Mesenchymal stem cell (in vitro differentiated cells and primary cell): ENCODE measurements around the gene NUDT3.

ENCODE experiments used
- DNase-seq: peaks from one replicate; pipeline ENCODE4 v3.0.0-alpha.2; 2013
- H2AFZ ChIP-seq: one replicate; pipeline ENCODE4 v1.6.1; 2013; ENCODE audit warnings: low read depth, mild to moderate bottlenecking, control low read depth, inconsistent platforms, low read length, moderate library complexity
- H2AK5ac ChIP-seq: 2 replicates; pipeline ENCODE4 v1.6.1; 2013; ENCODE audit warnings: low read length, moderate library complexity, mild to moderate bottlenecking, inconsistent platforms; ENCODE audit not compliant: severe bottlenecking
- H2BK120ac ChIP-seq: one replicate; pipeline ENCODE4 v1.6.1; 2013; ENCODE audit warnings: low read depth, mild to moderate bottlenecking, inconsistent platforms, low read length, moderate library complexity
- H2BK12ac ChIP-seq, 2 experiments: one replicate each; pipeline ENCODE4 v1.6.1; 2013; ENCODE audit warnings: inconsistent platforms in 2 of 2, low read length in 2 of 2, mild to moderate bottlenecking in 2 of 2, moderate library complexity in 2 of 2, control low read depth in 1 of 2
- H2BK15ac ChIP-seq: one replicate; pipeline ENCODE4 v1.6.1; 2013; ENCODE audit warnings: mild to moderate bottlenecking, low read depth, inconsistent platforms; ENCODE audit not compliant: poor library complexity, severe bottlenecking
- H2BK5ac ChIP-seq: 2 replicates; pipeline ENCODE4 v1.6.1; 2013; ENCODE audit warnings: low read depth, mild to moderate bottlenecking, low read length, control low read depth, inconsistent platforms; ENCODE audit not compliant: poor library complexity, severe bottlenecking
- H3K14ac ChIP-seq, 2 experiments: one replicate each; pipeline ENCODE4 v1.6.1; 2013; ENCODE audit warnings: inconsistent platforms in 2 of 2, low read length in 2 of 2, control low read depth in 1 of 2, mild to moderate bottlenecking in 1 of 2, moderate library complexity in 1 of 2
- H3K18ac ChIP-seq, 2 experiments: one replicate each; pipeline ENCODE4 v1.6.1; 2013; ENCODE audit warnings: inconsistent platforms in 2 of 2, low read length in 2 of 2, control low read depth in 1 of 2, low read depth in 1 of 2, mild to moderate bottlenecking in 1 of 2
- H3K23ac ChIP-seq, 2 experiments: one replicate each; pipeline ENCODE4 v1.6.1; 2013; ENCODE audit warnings: inconsistent platforms in 2 of 2, low read length in 2 of 2, mild to moderate bottlenecking in 2 of 2, moderate library complexity in 2 of 2, control low read depth in 1 of 2
- H3K27ac ChIP-seq: 2 replicates; pipeline ENCODE4 v1.5.1; 2013; ENCODE audit warnings: mild to moderate bottlenecking, moderate library complexity, low read length, control low read depth, inconsistent platforms; ENCODE audit not compliant: poor library complexity, severe bottlenecking
- H3K27me3 ChIP-seq, 2 experiments: 2 replicates each; pipeline versions ENCODE4 v1.6.1 to v1.7.0; 2013; ENCODE audit warnings: low read length in 2 of 2, mild to moderate bottlenecking in 2 of 2, moderate library complexity in 2 of 2, control low read depth in 1 of 2, inconsistent platforms in 1 of 2; ENCODE audit not compliant: control insufficient read depth in 1 of 2, insufficient read depth in 1 of 2
- H3K36me3 ChIP-seq, 2 experiments: 2 replicates each; pipeline versions ENCODE4 v1.6.1 to v1.7.0; 2013; ENCODE audit warnings: low read length in 2 of 2, control low read depth in 1 of 2, inconsistent platforms in 1 of 2, low read depth in 1 of 2, mild to moderate bottlenecking in 1 of 2; ENCODE audit not compliant: insufficient read depth in 2 of 2, control insufficient read depth in 1 of 2
- H3K4ac ChIP-seq, 2 experiments: one replicate each; pipeline ENCODE4 v1.6.1; 2013; ENCODE audit warnings: inconsistent platforms in 2 of 2, low read length in 2 of 2, mild to moderate bottlenecking in 2 of 2, moderate library complexity in 2 of 2, control low read depth in 1 of 2, low read depth in 1 of 2
- H3K4me1 ChIP-seq: 2 replicates; pipeline ENCODE4 v1.6.1; 2013; ENCODE audit warnings: low read depth, low read length, control low read depth; ENCODE audit not compliant: control insufficient read depth, insufficient read depth
- H3K4me2 ChIP-seq: 2 replicates; pipeline ENCODE4 v1.6.1; 2013; ENCODE audit warnings: low read length, mild to moderate bottlenecking, inconsistent platforms; ENCODE audit not compliant: poor library complexity, severe bottlenecking
- H3K4me3 ChIP-seq, 2 experiments: 2 replicates each; pipeline versions ENCODE4 v1.5.1 to v1.7.0; 2013; ENCODE audit warnings: low read length in 2 of 2, mild to moderate bottlenecking in 2 of 2, control low read depth in 1 of 2, low read depth in 1 of 2; ENCODE audit not compliant: insufficient read depth in 1 of 2
- H3K79me1 ChIP-seq: replicated peaks from 2 replicates; pipeline ENCODE4 v1.6.1; 2013; ENCODE audit warnings: mild to moderate bottlenecking, control low read depth, low read length, inconsistent platforms; ENCODE audit not compliant: poor library complexity, severe bottlenecking
- H3K9ac ChIP-seq: 2 replicates; pipeline ENCODE4 v1.7.0; 2013; ENCODE audit warnings: mild to moderate bottlenecking, low read length, moderate library complexity
- H3K9me3 ChIP-seq: 2 replicates; pipeline ENCODE4 v1.7.0; 2013; ENCODE audit warnings: mild to moderate bottlenecking, low read length; ENCODE audit not compliant: control insufficient read depth
- H4K8ac ChIP-seq: one replicate; pipeline ENCODE4 v1.6.1; 2013; ENCODE audit warnings: inconsistent platforms, mild to moderate bottlenecking, low read length, moderate library complexity
- H4K91ac ChIP-seq: one replicate; pipeline ENCODE4 v1.6.1; 2013; ENCODE audit warnings: mild to moderate bottlenecking, low read length, inconsistent platforms
- WGBS: methylation state at CpG from one replicate; pipeline ENCODE4 v1.1.7; 2013; ENCODE audit warnings: mixed read lengths; 5-methylcytosine and 5-hydroxymethylcytosine counted together

NUDT3 gene

DNA sequence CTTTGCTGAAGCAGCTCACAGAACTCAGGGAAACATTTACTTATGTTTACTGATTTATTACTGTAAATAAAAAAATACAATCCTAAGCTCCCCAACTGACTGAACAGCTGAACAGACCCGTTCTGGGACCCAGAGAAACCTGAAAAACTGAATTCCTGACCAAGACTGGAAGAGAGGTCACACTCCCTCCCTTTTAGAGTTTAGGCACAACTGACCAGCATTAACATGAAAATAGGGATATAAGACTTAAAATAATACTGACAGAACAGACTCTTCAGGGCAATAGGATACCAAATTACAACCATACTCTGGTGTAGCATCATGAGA is 45.1 kb upstream of the NUDT3 start:
- Histone ChIP-seq H3K9ac (no peak overlapping the region), H3K4ac (no peak overlapping the region), H3K23ac (no peak overlapping the region), H2BK15ac (no peak overlapping the region), H2BK120ac (no peak overlapping the region), H2BK12ac (no peak overlapping the region), H3K9me3 (no peaks in the 10 kb centered on the region), H3K4me2 (no peak overlapping the region), H4K91ac (no peak overlapping the region), H3K4me1 (no peaks in the 10 kb centered on the region), H2BK5ac (no peak overlapping the region), H4K8ac (no peak overlapping the region), H2AFZ (no peak overlapping the region), H3K18ac (no peak overlapping the region), H3K27ac (no peak overlapping the region), H2AK5ac (no peak overlapping the region), H3K4me3 (no peak overlapping the region), H3K79me1 (no peaks in the 10 kb centered on the region), H3K36me3 (no peaks in the 10 kb centered on the region), H3K27me3 (no peaks in the 10 kb centered on the region), H3K14ac (no peak overlapping the region)
- 50% methylated on average over 1 of the region's 1 CpG for WGBS
- no peak for DNase-seq

DNA sequence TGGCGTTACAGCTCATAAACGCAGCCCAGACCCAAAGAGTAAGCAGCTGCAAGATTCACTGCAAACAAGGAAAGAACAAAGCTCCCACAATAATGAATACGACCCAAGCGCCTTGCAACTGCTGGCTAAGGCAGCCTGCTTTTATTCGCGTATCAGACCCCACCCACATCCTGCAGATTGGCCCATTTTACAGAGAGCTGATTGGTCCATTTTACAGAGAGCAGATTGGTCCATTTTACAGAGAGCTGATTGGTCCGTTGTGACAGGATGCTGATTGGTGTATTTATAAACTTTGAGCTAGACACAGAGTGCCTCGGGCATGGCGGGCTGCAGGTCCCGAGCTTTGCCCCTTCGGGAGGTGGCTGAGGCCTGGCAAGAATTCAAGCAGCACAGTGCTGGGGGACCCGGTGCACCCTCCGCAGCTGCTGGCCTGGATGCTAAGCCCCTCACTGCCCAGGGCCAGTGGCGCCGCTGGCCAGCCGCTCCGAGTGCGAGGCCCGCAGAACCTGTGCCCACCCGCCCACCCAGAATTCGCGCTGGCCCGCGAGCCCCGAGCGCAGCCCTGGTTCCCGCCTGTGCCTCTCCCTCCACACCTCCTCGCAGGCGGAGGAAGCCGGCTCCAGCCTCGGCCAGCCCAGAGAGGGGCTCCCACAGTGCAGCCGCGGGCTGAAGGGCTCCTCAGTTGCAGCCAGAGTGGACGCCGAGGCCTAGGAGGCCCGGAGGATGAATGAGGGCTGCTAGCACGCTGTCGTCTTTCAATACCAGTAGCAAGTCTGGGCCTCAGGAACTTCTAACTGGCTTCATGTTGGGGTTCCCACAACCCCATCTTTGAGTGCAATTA is 44.6 kb upstream of the NUDT3 start:
- H4K8ac ChIP-seq, result no peak overlapping the region
- H3K27me3 ChIP-seq, result no peaks in the 10 kb centered on the region
- H2BK5ac ChIP-seq, result no peak overlapping the region
- H2BK120ac ChIP-seq, result no peak overlapping the region
- H3K4me2 ChIP-seq, result no peak overlapping the region
- no peak overlapping the region for H4K91ac ChIP-seq
- H3K14ac ChIP-seq, result no peak overlapping the region
- no peaks in the 10 kb centered on the region for H3K4me1 ChIP-seq
- H3K79me1 ChIP-seq, result no peaks in the 10 kb centered on the region
- no peak overlapping the region for H3K4me3 ChIP-seq
- H2BK12ac ChIP-seq, result no peak overlapping the region
- DNase-seq, result no peak
- H3K23ac ChIP-seq, result no peak overlapping the region
- no peaks in the 10 kb centered on the region for H3K36me3 ChIP-seq
- no peak overlapping the region for H3K4ac ChIP-seq
- H3K18ac ChIP-seq, result no peak overlapping the region
- H2AFZ ChIP-seq, result no peak overlapping the region
- H3K9me3 ChIP-seq, result no peaks in the 10 kb centered on the region
- no peak overlapping the region for H3K9ac ChIP-seq
- no peak overlapping the region for H3K27ac ChIP-seq
- H2AK5ac ChIP-seq, result no peak overlapping the region
- WGBS, result 91% methylated on average over 33 of the region's 38 CpGs
- H2BK15ac ChIP-seq, result no peak overlapping the region

DNA sequence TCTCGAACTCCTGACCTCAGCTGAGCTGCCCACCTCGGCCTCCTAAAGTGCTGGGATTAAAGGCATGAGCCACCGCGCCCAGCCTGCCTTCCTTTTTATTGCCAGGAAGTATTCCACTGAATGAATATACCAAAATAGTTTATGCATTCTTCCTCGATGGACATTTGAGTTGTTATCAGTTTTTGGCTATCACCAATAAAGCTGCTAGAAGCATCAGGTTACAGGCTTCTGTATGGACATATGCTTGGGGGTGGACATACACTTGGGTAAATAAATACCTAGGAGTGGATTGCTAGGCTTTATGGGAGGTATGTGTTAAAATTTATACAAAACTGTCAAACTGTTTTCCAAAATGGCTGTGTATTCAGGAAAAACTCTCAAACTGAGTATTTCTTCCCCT is 43.4 kb upstream of the NUDT3 start:
- Histone ChIP-seq H2AK5ac (no peak overlapping the region), H4K8ac (no peak overlapping the region), H3K79me1 (no peaks in the 10 kb centered on the region), H3K4me2 (no peak overlapping the region), H4K91ac (no peak overlapping the region), H2AFZ (no peak overlapping the region), H3K9ac (no peak overlapping the region), H2BK5ac (no peak overlapping the region), H3K9me3 (no peaks in the 10 kb centered on the region), H3K23ac (no peak overlapping the region), H3K4ac (no peak overlapping the region), H3K14ac (no peak overlapping the region), H3K18ac (no peak overlapping the region), H3K36me3 (no peaks in the 10 kb centered on the region), H3K27ac (no peak overlapping the region), H3K27me3 (no peaks in the 10 kb centered on the region), H3K4me3 (no peak overlapping the region), H2BK120ac (no peak overlapping the region), H3K4me1 (no peaks in the 10 kb centered on the region), H2BK12ac (no peak overlapping the region), H2BK15ac (no peak overlapping the region)
- 92% methylated on average over 5 of the region's 5 CpGs for WGBS
- no peak for DNase-seq

DNA sequence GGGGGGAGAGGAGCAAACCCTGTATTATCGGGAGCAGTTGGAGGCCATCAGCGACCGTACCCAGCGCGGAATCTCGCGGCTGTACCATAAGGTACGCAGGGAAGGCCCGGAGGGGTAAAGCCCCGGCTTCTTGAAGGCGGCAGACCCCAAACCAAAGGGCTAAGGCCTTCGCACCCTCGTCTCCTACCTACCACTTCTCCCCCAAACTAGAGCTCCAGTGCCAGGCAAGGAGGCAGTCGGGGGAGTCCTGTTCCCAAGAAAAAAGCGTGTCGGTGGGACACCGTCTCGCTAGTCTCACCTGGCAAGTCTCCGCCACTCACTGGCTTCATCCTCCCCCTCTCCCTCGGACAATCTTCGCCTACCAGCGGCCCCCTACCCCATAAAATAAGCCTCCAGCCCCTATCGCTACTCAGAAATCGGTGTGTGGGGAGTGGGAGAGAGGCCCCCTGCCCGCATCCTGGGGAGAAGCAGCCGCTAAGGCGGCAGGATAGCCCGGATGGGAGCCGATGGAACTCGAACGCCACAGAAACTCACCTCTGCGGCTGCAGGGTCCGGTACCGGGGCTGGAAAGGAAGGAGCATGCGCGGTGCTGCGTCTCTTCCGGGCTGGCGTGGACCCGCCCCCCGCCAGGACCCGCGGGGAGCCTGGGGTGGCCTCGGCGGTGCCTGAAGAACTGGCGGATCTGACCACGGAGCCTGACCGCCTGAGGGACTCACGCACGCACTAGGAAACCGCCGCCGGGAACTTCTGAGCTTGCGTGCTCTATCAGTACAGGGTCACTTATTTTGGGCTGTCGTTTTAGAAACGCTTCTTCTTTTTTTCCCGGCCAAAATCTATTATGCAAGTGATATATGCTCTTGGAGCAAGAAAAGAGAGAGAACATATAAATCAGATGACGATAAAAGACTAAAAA is 33.3 kb upstream of the NUDT3 start, which contains the start of gene RPS10:
Gene RPS10 (minus strand): TSS at position 572 of the 913 bp plus-strand sequence. CDS start 848 bp downstream, outside the sequence.
- H3K4ac ChIP-seq, result peak within 1 kb of the TSS; percentile 42 to 93
- no peak within 1 kb of the TSS for H2BK120ac ChIP-seq
- H3K79me1 ChIP-seq, result peaks cover 10% of the 10 kb centered on the region
- H4K8ac ChIP-seq, result peak within 1 kb of the TSS; percentile 27
- peak within 1 kb of the TSS; percentile 89 for H3K27ac ChIP-seq
- peak within 1 kb of the TSS; percentile 98 for H3K9ac ChIP-seq
- peak within 1 kb of the TSS; percentile 93 for H2BK5ac ChIP-seq
- peak within 1 kb of the TSS; percentile 79 for H3K4me2 ChIP-seq
- peaks cover 35 to 42% of the 10 kb centered on the region in 2 experiments for H3K36me3 ChIP-seq
- WGBS, result 3% methylated on average over 45 of the region's 58 CpGs
- H2AK5ac ChIP-seq, result peak within 1 kb of the TSS; percentile 61
- H4K91ac ChIP-seq, result peak within 1 kb of the TSS; percentile 0
- H3K4me1 ChIP-seq, result peaks cover 9% of the 10 kb centered on the region
- no peak within 1 kb of the TSS for H2BK15ac ChIP-seq
- no peaks in the 10 kb centered on the region for H3K9me3 ChIP-seq
- no peak within 1 kb of the TSS for H2BK12ac ChIP-seq
- H3K18ac ChIP-seq, result peak within 1 kb of the TSS; percentile 56 to 98
- peak within 1 kb of the TSS; percentile 71 for H2AFZ ChIP-seq
- peak within 1 kb of the TSS; percentile 78 to 95 for H3K4me3 ChIP-seq
- peak within 1 kb of the TSS in 1 of 2 experiments; percentile 98 for H3K23ac ChIP-seq
- peak; percentile 95 for DNase-seq
- H3K14ac ChIP-seq, result peak within 1 kb of the TSS in 1 of 2 experiments; percentile 99
- no peaks in the 10 kb centered on the region for H3K27me3 ChIP-seq
